ENCODE measurements around the gene COQ4.

DNA sequence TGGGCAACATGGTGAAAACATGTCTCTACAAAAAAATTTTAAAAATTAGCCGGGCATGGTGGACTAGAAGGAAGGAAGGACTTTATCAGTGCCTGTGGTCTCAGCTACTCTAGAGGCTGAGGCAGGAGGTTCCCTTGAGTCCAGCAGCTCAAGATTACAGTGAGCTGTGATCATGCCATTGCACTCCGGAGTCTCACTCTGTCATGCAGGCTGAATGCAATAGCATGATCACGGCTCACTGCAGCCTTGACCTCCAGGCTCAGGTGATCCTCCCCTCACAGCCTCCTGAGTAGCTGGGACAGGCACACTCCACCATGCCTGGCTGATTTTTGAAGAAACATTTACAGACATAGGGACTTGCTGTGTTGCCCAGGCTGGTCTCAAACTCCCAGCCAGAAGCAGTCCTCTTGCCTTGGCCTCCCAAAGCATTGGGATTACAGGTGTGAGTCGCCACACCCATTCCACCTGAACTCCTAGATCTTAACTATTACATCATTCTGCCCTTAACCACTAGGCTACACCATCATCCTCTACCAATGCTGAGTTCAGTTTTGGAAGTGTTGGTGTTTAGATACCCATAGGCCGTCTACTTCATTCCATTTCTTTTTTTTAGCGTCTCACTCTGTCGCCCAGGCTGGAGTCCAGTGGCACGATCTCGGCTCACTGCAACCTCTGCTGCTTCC lies 46.5 kb downstream of the COQ4 start:
- TF ChIP-seq, protein P1, sequence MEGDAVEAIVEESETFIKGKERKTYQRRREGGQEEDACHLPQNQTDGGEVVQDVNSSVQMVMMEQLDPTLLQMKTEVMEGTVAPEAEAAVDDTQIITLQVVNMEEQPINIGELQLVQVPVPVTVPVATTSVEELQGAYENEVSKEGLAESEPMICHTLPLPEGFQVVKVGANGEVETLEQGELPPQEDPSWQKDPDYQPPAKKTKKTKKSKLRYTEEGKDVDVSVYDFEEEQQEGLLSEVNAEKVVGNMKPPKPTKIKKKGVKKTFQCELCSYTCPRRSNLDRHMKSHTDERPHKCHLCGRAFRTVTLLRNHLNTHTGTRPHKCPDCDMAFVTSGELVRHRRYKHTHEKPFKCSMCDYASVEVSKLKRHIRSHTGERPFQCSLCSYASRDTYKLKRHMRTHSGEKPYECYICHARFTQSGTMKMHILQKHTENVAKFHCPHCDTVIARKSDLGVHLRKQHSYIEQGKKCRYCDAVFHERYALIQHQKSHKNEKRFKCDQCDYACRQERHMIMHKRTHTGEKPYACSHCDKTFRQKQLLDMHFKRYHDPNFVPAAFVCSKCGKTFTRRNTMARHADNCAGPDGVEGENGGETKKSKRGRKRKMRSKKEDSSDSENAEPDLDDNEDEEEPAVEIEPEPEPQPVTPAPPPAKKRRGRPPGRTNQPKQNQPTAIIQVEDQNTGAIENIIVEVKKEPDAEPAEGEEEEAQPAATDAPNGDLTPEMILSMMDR (IDR thresholded peaks at IDR 0.05): no peak
- no peak for TF ChIP-seq ZFX (IDR thresholded peaks at IDR 0.05; ENCODE audit: borderline replicate concordance)
